ENCODE measurements around the gene GOLPH3L.
"Not testable (repeated sequence)": the region's sequence is repeated elsewhere in the genome, so short reads cannot be mapped to it uniquely, and the experiment has no call there.

The GOLPH3L gene

GRCh38 chr1:150654635-150655034 is 42.3 kb downstream of the GOLPH3L start:
- DNase-seq: not testable (repeated sequence)

- DNase-seq: no peak
Measured at GRCh38 chr1:150650193-150650592, 46.8 kb downstream of the GOLPH3L start.

- no peak for DNase-seq
Measured at GRCh38 chr1:150649441-150650075, 47.4 kb downstream of the GOLPH3L start.

- no peak for DNase-seq
Measured at GRCh38 chr1:150642296-150642695, 54.7 kb downstream of the GOLPH3L start.

- DNase-seq: not testable (repeated sequence)
Measured at GRCh38 chr1:150641126-150641815, 55.7 kb downstream of the GOLPH3L start.

GRCh38 chr1:150638430-150638829 is 58.5 kb downstream of the GOLPH3L start:
- not testable (repeated sequence) for DNase-seq

GRCh38 chr1:150634839-150635622 is 61.9 kb downstream of the GOLPH3L start:
- peak; percentile 71 for DNase-seq

- peak; percentile 100 for DNase-seq
Measured at GRCh38 chr1:150629115-150629928, 67.6 kb downstream of the GOLPH3L start, which contains the start of gene ENSA. Gene ENSA (minus strand): TSS chr1:150629612. CDS start chr1:150629470, 142 bp downstream.

- no peak for DNase-seq
Measured at GRCh38 chr1:150628766-150629114, 68.2 kb downstream of the GOLPH3L start.

- no peak for DNase-seq
Measured at GRCh38 chr1:150627826-150628410, 69.0 kb downstream of the GOLPH3L start.

GRCh38 chr1:150626150-150626549 is 70.8 kb downstream of the GOLPH3L start:
- DNase-seq: no peak

- not testable (repeated sequence) for DNase-seq
Measured at GRCh38 chr1:150624546-150624945, 72.4 kb downstream of the GOLPH3L start.

GRCh38 chr1:150624134-150624533 is 72.8 kb downstream of the GOLPH3L start:
- not testable (repeated sequence) for DNase-seq

- DNase-seq: no peak
Measured at GRCh38 chr1:150622303-150622975, 74.5 kb downstream of the GOLPH3L start.

GRCh38 chr1:150621497-150622302 is 75.3 kb downstream of the GOLPH3L start:
- DNase-seq: peak; percentile 60

GRCh38 chr1:150620919-150621318 is 76.0 kb downstream of the GOLPH3L start:
- no peak for DNase-seq

- DNase-seq: peak; percentile 41
Measured at GRCh38 chr1:150619576-150620509, 77.1 kb downstream of the GOLPH3L start.

- DNase-seq: no peak
Measured at GRCh38 chr1:150615346-150616201, 81.4 kb downstream of the GOLPH3L start.

Data from NCI-H82 (cell line).